HG03095 (cell line): ENCODE results near the gene PHF21A.

Experiments
- ATAC-seq: cut with Tn5 transposase; IDR thresholded peaks from one replicate; pipeline ENCODE4 v1.9.1; 2021; ENCODE audit warnings: moderate library complexity; ENCODE audit not compliant: unreplicated experiment

The PHF21A gene

DNA sequence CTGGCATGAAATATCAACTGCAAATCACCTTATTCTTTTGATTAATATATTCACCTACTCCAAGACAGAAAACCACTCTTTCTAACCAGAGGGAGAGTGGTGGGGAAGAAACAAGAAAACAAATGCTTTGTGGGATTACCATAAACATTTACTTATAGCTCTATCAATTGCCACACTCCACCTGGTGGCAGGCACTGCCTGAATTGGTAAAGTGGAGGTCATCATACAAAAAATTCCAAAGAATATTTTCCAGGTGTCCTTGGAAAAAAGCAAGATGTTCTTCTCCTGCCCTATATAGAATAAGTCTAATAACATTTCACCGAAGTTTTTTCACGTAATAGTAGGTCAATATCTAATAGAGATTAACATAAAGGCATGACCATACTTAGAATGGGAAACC lies 45.3 kb downstream of the PHF21A start:
- no peak for ATAC-seq

DNA sequence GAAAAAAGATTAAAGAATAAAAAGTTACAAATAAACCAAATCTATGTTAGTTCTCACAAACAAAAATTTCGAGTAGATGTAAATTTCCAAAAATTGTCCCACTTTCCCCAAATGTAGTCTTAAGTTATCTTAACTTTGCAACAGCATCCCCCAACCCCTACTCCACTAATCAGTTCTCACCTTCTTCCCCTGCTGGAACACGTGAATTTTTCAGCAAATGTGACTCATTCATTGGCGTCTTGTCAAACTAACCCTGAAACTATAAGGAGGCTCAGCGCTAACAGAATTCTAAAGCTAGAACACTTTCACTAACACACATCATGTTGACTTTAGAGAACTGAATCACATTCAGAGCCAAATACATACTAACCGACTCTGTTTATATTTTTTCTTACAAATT lies 46.1 kb downstream of the PHF21A start:
- no peak for ATAC-seq

GRCh38 chr11:46073632-46074031 lies 47.6 kb downstream of the PHF21A start:
- ATAC-seq, result no peak

GRCh38 chr11:46072172-46072964 lies 48.9 kb downstream of the PHF21A start:
- no peak for ATAC-seq

DNA sequence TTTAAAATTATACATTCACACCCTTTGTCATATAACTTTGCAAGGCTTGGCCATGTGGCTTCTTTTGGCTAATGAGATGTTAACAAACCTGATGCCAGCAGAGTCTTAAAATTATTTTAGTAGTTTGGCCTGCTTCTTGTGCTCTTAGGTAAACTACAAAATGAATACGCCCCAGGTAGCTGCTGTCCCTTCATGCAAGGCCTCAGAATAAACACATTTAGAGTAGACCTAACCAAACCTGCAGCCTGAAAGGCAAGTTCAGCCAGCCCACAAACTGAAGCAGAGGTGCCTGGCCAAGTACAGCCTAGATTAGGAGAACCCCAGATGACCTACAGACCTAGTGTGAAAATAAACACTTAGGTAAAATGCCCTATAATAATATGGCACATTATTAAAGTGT lies 50.2 kb downstream of the PHF21A start:
- no peak for ATAC-seq

GRCh38 chr11:46069595-46069994 lies 51.7 kb downstream of the PHF21A start:
- no peak for ATAC-seq

DNA sequence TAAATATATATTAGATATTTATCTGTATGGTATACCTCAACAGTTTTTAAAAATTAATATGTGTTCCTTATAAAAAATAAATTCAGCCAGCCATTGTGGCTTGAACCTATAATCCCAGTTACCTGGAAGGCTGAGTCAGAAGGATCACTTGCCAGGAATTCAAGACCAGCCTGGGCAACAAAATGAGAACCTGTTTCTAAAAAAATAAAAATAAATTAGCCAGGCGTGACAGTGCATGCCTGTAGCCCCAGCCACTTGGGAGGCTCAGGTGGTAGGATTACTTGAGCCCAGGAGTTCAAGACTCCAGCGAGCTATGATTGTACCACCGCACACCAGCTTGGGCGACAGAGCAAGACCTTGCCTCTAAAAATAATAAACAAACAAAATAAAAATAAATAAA lies 54.9 kb downstream of the PHF21A start:
- no peak for ATAC-seq

DNA sequence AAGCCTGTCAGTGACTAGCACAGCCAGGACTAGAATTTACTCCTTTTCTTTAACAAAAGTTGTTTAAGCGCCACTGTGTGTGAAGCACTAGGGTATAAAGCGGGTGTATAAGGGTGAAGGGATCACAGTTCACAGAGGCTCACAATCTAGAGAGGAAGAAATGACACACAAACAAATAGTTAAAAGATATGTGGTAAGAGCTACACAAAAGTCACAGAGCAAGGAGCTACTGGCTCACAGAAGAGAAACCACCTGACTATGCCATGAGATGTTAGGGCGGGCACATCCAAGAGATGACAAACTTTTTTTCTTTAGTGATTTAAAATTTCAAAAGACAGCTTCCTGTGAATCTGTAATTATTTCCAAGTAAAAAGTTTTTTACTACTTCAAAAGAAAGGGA lies 55.6 kb downstream of the PHF21A start:
- no peak for ATAC-seq

DNA sequence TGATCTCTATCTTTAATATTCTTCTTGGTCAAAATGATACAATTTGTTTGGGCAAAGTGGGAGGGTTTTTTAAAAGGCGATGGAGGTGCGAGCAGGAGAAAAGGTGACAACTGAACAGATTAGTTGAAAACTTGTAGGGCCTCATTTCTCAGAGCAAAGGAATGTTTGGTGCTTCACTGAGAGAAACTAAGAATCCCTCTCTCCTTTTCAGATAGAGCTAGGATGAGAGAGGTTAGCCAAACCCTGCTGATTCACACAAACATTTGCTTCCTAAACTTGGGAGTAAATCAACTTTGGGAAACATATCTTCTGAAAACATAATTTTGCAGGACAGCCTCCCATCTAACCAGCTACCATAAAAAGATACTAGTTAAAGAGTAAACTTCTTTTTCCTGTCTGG lies 57.0 kb downstream of the PHF21A start:
- ATAC-seq, result no peak

GRCh38 chr11:46063138-46063537 lies 58.1 kb downstream of the PHF21A start:
- ATAC-seq, result no peak

GRCh38 chr11:46060013-46060412 lies 61.2 kb downstream of the PHF21A start:
- no peak for ATAC-seq

- no peak for ATAC-seq
These were observed 63.8 kb downstream of the PHF21A start for GRCh38 chr11:46057489-46057888.

- no peak for ATAC-seq
These were observed 65.9 kb downstream of the PHF21A start for GRCh38 chr11:46055371-46055770.

DNA sequence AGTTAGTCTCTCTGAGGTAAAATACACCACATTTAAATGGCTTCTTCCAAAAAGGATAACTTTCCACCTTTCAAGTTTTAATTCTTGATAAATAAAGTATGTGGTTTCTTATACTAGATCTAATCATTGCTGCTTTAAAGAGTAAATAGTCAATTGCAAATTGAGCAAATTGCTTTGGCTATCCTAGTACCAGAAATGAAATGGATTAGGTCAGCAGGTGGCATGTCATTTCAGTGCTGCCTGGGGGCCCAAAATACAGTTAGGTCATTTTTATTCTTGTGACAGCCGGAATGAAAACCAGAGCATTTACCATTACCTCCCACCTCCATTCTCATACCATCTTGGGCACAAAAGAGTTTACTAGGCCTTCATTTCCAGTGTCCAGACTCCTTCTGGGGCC lies 70.2 kb downstream of the PHF21A start:
- ATAC-seq, result no peak

DNA sequence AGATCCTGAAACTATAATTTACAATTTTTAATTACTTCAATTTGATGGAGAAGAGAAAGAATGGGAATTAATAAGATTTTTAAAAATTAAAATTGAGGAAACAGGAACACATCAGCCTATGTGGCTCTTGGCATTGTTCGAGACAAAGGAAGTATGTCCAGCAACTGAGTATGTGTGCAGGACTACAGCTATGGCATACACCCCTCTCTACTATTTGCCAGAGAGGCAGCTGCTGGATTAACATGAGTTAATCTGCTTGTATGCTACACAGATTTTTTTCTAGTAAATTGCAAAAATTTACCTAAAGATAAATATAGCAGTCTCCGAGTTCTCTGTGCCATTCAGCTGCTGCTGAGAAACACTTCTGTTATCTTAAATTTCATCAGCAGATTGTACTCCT lies 70.6 kb downstream of the PHF21A start:
- no peak for ATAC-seq

GRCh38 chr11:46050003-46050461 lies 71.2 kb downstream of the PHF21A start:
- no peak for ATAC-seq

- no peak for ATAC-seq
These were observed 71.8 kb downstream of the PHF21A start for GRCh38 chr11:46049325-46049897.

- ATAC-seq, result no peak
These were observed 73.1 kb downstream of the PHF21A start for GRCh38 chr11:46048198-46048597.

GRCh38 chr11:46047520-46047919 lies 73.7 kb downstream of the PHF21A start:
- ATAC-seq, result no peak

GRCh38 chr11:46045811-46046210 lies 75.4 kb downstream of the PHF21A start:
- ATAC-seq, result no peak

- ATAC-seq, result no peak
These were observed 76.7 kb downstream of the PHF21A start for GRCh38 chr11:46044601-46045000.

DNA sequence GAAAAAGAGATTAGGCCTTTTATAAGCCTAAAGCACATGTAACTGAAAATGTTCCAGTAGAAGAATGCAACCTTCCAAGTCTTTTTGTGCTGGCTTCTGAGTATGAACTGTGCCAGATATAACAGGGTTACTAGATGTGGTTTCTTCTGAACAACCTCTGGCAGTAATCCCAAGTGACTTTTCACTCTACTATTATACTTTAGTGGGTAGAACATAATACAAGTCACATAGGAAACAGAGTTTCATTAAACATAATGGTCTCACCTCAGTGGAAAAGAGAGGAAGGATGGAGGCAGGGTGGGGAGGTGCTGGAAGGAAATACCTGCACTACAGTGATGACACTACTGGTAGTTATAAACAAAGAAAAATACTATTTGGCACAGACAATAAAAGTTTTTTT lies 81.3 kb downstream of the PHF21A start:
- no peak for ATAC-seq

- ATAC-seq, result no peak
These were observed 82.7 kb downstream of the PHF21A start for GRCh38 chr11:46038529-46038928.
